MM.1S (cell line): ENCODE data around the gene SEC23A.

Experiments used
- DNase-seq: peaks from one replicate; pipeline ENCODE4 v3.0.0-alpha.2; 2015
- H2AFZ ChIP-seq: fragments of 300-600 bp; sonication (generic); 2 replicates; pipeline ENCODE4 v1.6.0; 2016; ENCODE audit warnings: antibody characterized with exemption, low read length
- H3F3A ChIP-seq: fragments of 300-600 bp; sonication (generic); 2 replicates; pipeline ENCODE4 v1.6.1; 2016; ENCODE audit warnings: mild to moderate bottlenecking, antibody characterized with exemption, low read length, moderate library complexity, mixed read lengths; ENCODE audit not compliant: insufficient read depth
- H3K27ac ChIP-seq: fragments of 300-600 bp; sonication (generic); 2 replicates; pipeline ENCODE4 v1.5.1; 2016; ENCODE audit warnings: mild to moderate bottlenecking, low read length
- H3K27me3 ChIP-seq: fragments of 300-600 bp; sonication (generic); replicated peaks from 2 replicates; pipeline ENCODE4 v1.6.0; 2016; ENCODE audit warnings: low read length; ENCODE audit not compliant: insufficient read depth
- H3K36me3 ChIP-seq: fragments of 300-600 bp; sonication (generic); replicated peaks from 2 replicates; pipeline ENCODE4 v1.6.1; 2016; ENCODE audit warnings: mild to moderate bottlenecking, low read length, mixed read lengths; ENCODE audit not compliant: insufficient read depth
- H3K4me1 ChIP-seq: fragments of 300-600 bp; sonication (generic); 2 replicates; pipeline ENCODE4 v1.6.1; 2016; ENCODE audit warnings: low read length, mixed read lengths
- H3K4me2 ChIP-seq: fragments of 300-600 bp; sonication (generic); 2 replicates; pipeline ENCODE4 v1.6.0; 2016; ENCODE audit warnings: low read depth, low read length
- H3K4me3 ChIP-seq: fragments of 300-600 bp; sonication (generic); 2 replicates; pipeline ENCODE4 v1.5.1; 2016; ENCODE audit warnings: low read length, mixed read lengths
- H3K79me2 ChIP-seq: fragments of 300-600 bp; sonication (generic); 2 replicates; pipeline ENCODE4 v1.6.1; 2016; ENCODE audit warnings: mixed run types, low read length, mixed read lengths
- H3K9ac ChIP-seq: fragments of 300-600 bp; sonication (generic); 2 replicates; pipeline ENCODE4 v1.6.1; 2016; ENCODE audit warnings: low read length, mixed read lengths
- H3K9me2 ChIP-seq: fragments of 300-600 bp; sonication (generic); replicated peaks from 2 replicates; pipeline ENCODE4 v1.6.1; 2016; ENCODE audit warnings: mild to moderate bottlenecking, low read length, mixed read lengths; ENCODE audit not compliant: insufficient read depth
- H3K9me3 ChIP-seq: fragments of 300-600 bp; sonication (generic); replicated peaks from 2 replicates; pipeline ENCODE4 v1.6.1; 2016; ENCODE audit warnings: mild to moderate bottlenecking, low read length, mixed read lengths; ENCODE audit not compliant: insufficient read depth
- H4K20me1 ChIP-seq: fragments of 300-600 bp; sonication (generic); 2 replicates; pipeline ENCODE4 v1.6.1; 2016; ENCODE audit warnings: mild to moderate bottlenecking, low read length, moderate library complexity, mixed read lengths; ENCODE audit not compliant: insufficient read depth
- CTCF ChIP-seq: fragments of 300-600 bp; sonication (generic); IDR thresholded peaks from 2 replicates; pipeline ENCODE4 v1.5.1; 2016; ENCODE audit warnings: antibody characterized with exemption, low read length, mixed read lengths
- EZH2 ChIP-seq: fragments of 300-600 bp; sonication (generic); optimal IDR thresholded peaks from 2 replicates; pipeline ENCODE3; 2017; ENCODE audit warnings: low read depth, mild to moderate bottlenecking, antibody characterized with exemption, low read length, mixed read lengths
- EZH2phosphoT487 ChIP-seq: fragments of 300-600 bp; sonication (generic); IDR thresholded peaks from 2 replicates; pipeline ENCODE4 v1.6.1; 2018; ENCODE audit warnings: antibody characterized with exemption, low read length

Gene SEC23A

GRCh38 chr14:39114073-39114838 is 11.2 kb upstream of the SEC23A start, which contains the start of gene GEMIN2:
TSS of gene GEMIN2 (plus strand) at chr14:39114323. CDS start at chr14:39114339, 16 bp downstream.
- Histone ChIP-seq H3K36me3 (no peaks in the 10 kb centered on the region), H4K20me1 (no peaks in the 10 kb centered on the region), H3K9me2 (no peaks in the 10 kb centered on the region), H3K9ac (peak within 1 kb of the TSS; percentile 49), H3K9me3 (no peaks in the 10 kb centered on the region), H3K4me3 (peak within 1 kb of the TSS; percentile 84), H3K4me1 (peaks cover 5% of the 10 kb centered on the region; the same call in 1 of the 2 replicates), H3K27me3 (no peaks in the 10 kb centered on the region), H3K27ac (peak within 1 kb of the TSS; percentile 63; the same call in 1 of the 2 replicates), H3K79me2 (no peaks in the 10 kb centered on the region), H3F3A (peaks cover 10% of the 10 kb centered on the region), H3K4me2 (peak within 1 kb of the TSS; percentile 70), H2AFZ (peak within 1 kb of the TSS; percentile 78)
- TF ChIP-seq CTCF (no peak), EZH2phosphoT487 (no peak), EZH2 (no peak)
- DNase-seq: peak; percentile 94

GRCh38 chr14:39113685-39114072 is 10.6 kb upstream of the SEC23A start:
- peak; percentile 7 for DNase-seq
- peak overlapping the region; percentile 48; the same call in 1 of the 2 replicates for H3K9ac ChIP-seq
- peaks cover 5% of the 10 kb centered on the region; the same call in 1 of the 2 replicates for H3K4me1 ChIP-seq
- H3K9me3 ChIP-seq: no peaks in the 10 kb centered on the region
- peak overlapping the region; percentile 78 for H2AFZ ChIP-seq
- no peaks in the 10 kb centered on the region for H3K36me3 ChIP-seq
- no peaks in the 10 kb centered on the region for H3K27me3 ChIP-seq
- H3K79me2 ChIP-seq: no peaks in the 10 kb centered on the region
- H3K4me3 ChIP-seq: peak overlapping the region; percentile 46; the same call in 1 of the 2 replicates
- H3K9me2 ChIP-seq: no peaks in the 10 kb centered on the region
- no peaks in the 10 kb centered on the region for H4K20me1 ChIP-seq
- H3K27ac ChIP-seq: peak overlapping the region; percentile 63; the same call in 1 of the 2 replicates
- H3F3A ChIP-seq: peaks cover 10% of the 10 kb centered on the region
- no peak for TF ChIP-seq CTCF
- TF ChIP-seq EZH2phosphoT487: no peak
- TF ChIP-seq EZH2: no peak
- H3K4me2 ChIP-seq: peak overlapping the region; percentile 70

GRCh38 chr14:39109893-39110715 is 7.1 kb upstream of the SEC23A start:
- Histone ChIP-seq H3K36me3 (no peaks in the 10 kb centered on the region), H3K4me2 (peak overlapping the region; percentile 52; the same call in 1 of the 2 replicates), H3K27me3 (no peaks in the 10 kb centered on the region), H3K9me2 (no peaks in the 10 kb centered on the region), H3K27ac (peak overlapping the region; percentile 41; the same call in 1 of the 2 replicates), H4K20me1 (no peaks in the 10 kb centered on the region), H3K4me3 (no peak overlapping the region; the same call in 1 of the 2 replicates), H3F3A (peaks cover 10% of the 10 kb centered on the region), H3K9ac (no peak overlapping the region), H3K4me1 (peaks cover 5% of the 10 kb centered on the region; the same call in 1 of the 2 replicates), H2AFZ (0 out of 2 replicates have a peak overlapping the region, but pooled peaks have one; percentile 27), H3K79me2 (no peaks in the 10 kb centered on the region), H3K9me3 (no peaks in the 10 kb centered on the region)
- peak; percentile 15 for DNase-seq
- TF ChIP-seq CTCF (no peak), EZH2 (no peak), EZH2phosphoT487 (no peak)
